ENCODE results near the gene CHST10. TPM values are rescaled to one million over a fixed set of nuclear protein-coding genes. Genes with fewer than 3 reads are reported as not detected.

CHST10 gene
- total RNA-seq, 2 donors from 2014 or later, result 17.6 to 18.5 TPM

GRCh38 chr2:100359576-100359975 is 57.9 kb downstream of the CHST10 start:
- no peaks in the 10 kb centered on the region for H3K36me3 Mint-ChIP-seq (ENCODE audit: low read depth)
- Histone ChIP-seq H3K27me3 (ENCODE audit: control insufficient read depth, insufficient read depth, low read length, poor library complexity, severe bottlenecking) (no peaks in the 10 kb centered on the region), H3K4me3 (ENCODE audit: low read length) (no peak overlapping the region), H3K4me1 (ENCODE audit: control insufficient read depth, insufficient read depth, low read length) (no peaks in the 10 kb centered on the region), H3K9ac (ENCODE audit: extremely low read depth, low read length, poor library complexity, severe bottlenecking) (no peak overlapping the region), H3K9me3 (ENCODE audit: control insufficient read depth, low read length) (peaks cover 28% of the 10 kb centered on the region), H3K36me3 (ENCODE audit: control insufficient read depth, insufficient read depth, low read length) (no peaks in the 10 kb centered on the region), H3K27ac (ENCODE audit: low read depth, low read length) (no peak overlapping the region)
- peaks cover 2% of the 10 kb centered on the region for H3K27me3 Mint-ChIP-seq (ENCODE audit: insufficient read depth)
- DNase-seq, result no peak
- H3K27ac Mint-ChIP-seq, result no peak overlapping the region
- H3K4me3 Mint-ChIP-seq, result no peak overlapping the region
- TF ChIP-seq, protein P1, sequence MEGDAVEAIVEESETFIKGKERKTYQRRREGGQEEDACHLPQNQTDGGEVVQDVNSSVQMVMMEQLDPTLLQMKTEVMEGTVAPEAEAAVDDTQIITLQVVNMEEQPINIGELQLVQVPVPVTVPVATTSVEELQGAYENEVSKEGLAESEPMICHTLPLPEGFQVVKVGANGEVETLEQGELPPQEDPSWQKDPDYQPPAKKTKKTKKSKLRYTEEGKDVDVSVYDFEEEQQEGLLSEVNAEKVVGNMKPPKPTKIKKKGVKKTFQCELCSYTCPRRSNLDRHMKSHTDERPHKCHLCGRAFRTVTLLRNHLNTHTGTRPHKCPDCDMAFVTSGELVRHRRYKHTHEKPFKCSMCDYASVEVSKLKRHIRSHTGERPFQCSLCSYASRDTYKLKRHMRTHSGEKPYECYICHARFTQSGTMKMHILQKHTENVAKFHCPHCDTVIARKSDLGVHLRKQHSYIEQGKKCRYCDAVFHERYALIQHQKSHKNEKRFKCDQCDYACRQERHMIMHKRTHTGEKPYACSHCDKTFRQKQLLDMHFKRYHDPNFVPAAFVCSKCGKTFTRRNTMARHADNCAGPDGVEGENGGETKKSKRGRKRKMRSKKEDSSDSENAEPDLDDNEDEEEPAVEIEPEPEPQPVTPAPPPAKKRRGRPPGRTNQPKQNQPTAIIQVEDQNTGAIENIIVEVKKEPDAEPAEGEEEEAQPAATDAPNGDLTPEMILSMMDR (conservative IDR thresholded peaks at IDR 0.05), result no peak
- peaks cover 65% of the 10 kb centered on the region for H3K9me3 Mint-ChIP-seq
- H3K4me1 Mint-ChIP-seq, result no peaks in the 10 kb centered on the region

GRCh38 chr2:100358554-100358953 is 58.9 kb downstream of the CHST10 start:
- Mint-ChIP-seq H3K36me3 (ENCODE audit: low read depth) (no peaks in the 10 kb centered on the region), H3K4me3 (no peak overlapping the region)
- no peak for DNase-seq

DNA sequence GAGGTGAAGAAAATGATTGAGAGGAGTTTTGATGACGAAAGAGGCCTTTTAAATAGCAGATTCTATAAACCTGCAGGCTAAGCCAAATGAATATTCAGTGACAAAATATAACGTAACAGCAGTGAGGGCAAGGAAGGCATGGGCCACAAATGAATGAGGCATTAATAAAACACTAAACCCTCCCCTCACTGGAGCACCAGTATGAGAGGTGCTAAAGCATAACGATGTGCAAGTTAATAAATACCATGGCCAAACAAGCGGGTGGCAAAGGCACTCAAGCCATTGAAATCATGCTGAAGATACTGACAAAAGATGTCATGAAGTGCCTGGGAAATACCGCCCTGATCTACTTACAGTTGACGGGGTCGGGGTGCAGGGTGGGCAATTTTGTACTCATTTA is 64.9 kb downstream of the CHST10 start:
- Mint-ChIP-seq H3K4me3 (no peak overlapping the region), H3K36me3 (ENCODE audit: low read depth) (no peaks in the 10 kb centered on the region), H3K27me3 (ENCODE audit: insufficient read depth) (peaks cover 2% of the 10 kb centered on the region), H3K27ac (no peak overlapping the region), H3K4me1 (peaks cover 5% of the 10 kb centered on the region), H3K9me3 (peaks cover 19% of the 10 kb centered on the region)
- TF ChIP-seq, protein P1 (conservative IDR thresholded peaks at IDR 0.05), result no peak
- no peaks in the 10 kb centered on the region for H3K36me3 ChIP-seq (ENCODE audit: control insufficient read depth, insufficient read depth, low read length)
- no peaks in the 10 kb centered on the region for H3K9me3 ChIP-seq (ENCODE audit: control insufficient read depth, low read length)
- H3K27me3 ChIP-seq (ENCODE audit: control insufficient read depth, insufficient read depth, low read length, poor library complexity, severe bottlenecking), result no peaks in the 10 kb centered on the region
- WGBS, 2 experiments (ENCODE audit: insufficient coverage in 1 of 2, insufficient read length in 1 of 2), result 91 to 93% methylated on average over 2 to 7 of the region's 7 CpGs
- no peak for DNase-seq
- H3K9ac ChIP-seq (ENCODE audit: extremely low read depth, low read length, poor library complexity, severe bottlenecking), result no peak overlapping the region
- H3K4me3 ChIP-seq (ENCODE audit: low read length), result no peak overlapping the region
- H3K4me1 ChIP-seq (ENCODE audit: control insufficient read depth, insufficient read depth, low read length), result no peaks in the 10 kb centered on the region
- no peak overlapping the region for H3K27ac ChIP-seq (ENCODE audit: low read depth, low read length)

More at GRCh38 chr2:100358554-100358953, 58.9 kb downstream of the CHST10 start:
- H3K9me3 ChIP-seq (ENCODE audit: control insufficient read depth, low read length), result peaks cover 28% of the 10 kb centered on the region
- no peaks in the 10 kb centered on the region for H3K4me1 Mint-ChIP-seq
- H3K4me1 ChIP-seq (ENCODE audit: control insufficient read depth, insufficient read depth, low read length), result no peaks in the 10 kb centered on the region
- no peak overlapping the region for H3K4me3 ChIP-seq (ENCODE audit: low read length)
- no peak overlapping the region for H3K27ac Mint-ChIP-seq
- H3K27me3 ChIP-seq (ENCODE audit: control insufficient read depth, insufficient read depth, low read length, poor library complexity, severe bottlenecking), result no peaks in the 10 kb centered on the region
- WGBS, 2 experiments (ENCODE audit: insufficient coverage in 1 of 2, insufficient read length in 1 of 2), result 95 to 100% methylated on average over 2 of the region's 2 CpGs
- H3K36me3 ChIP-seq (ENCODE audit: control insufficient read depth, insufficient read depth, low read length), result no peaks in the 10 kb centered on the region
- H3K9ac ChIP-seq (ENCODE audit: extremely low read depth, low read length, poor library complexity, severe bottlenecking), result no peak overlapping the region
- H3K27ac ChIP-seq (ENCODE audit: low read depth, low read length), result no peak overlapping the region
- peaks cover 55% of the 10 kb centered on the region for H3K9me3 Mint-ChIP-seq
- H3K27me3 Mint-ChIP-seq (ENCODE audit: insufficient read depth), result peaks cover 2% of the 10 kb centered on the region
- TF ChIP-seq, protein P1 (conservative IDR thresholded peaks at IDR 0.05), result no peak

All from endodermal cell (in vitro differentiated cells).